DOHH2 (cell line): ENCODE measurements around the gene NSMCE1.

Source experiments
- H3F3A ChIP-seq: fragments of 200-600 bp; sonication (generic), shearing (Covaris generic); 2 replicates; pipeline ENCODE4 v1.6.0; 2016; ENCODE audit warnings: antibody characterized with exemption, mild to moderate bottlenecking; ENCODE audit not compliant: control insufficient read depth, insufficient read depth
- H3K27ac ChIP-seq: fragments of 200-600 bp; sonication (generic); 2 replicates; pipeline ENCODE4 v1.5.1; 2014; ENCODE audit warnings: low read depth, mild to moderate bottlenecking, low read length, moderate library complexity
- H3K27me3 ChIP-seq: fragments of 200-600 bp; sonication (generic); 2 replicates; pipeline ENCODE4 v1.6.1; 2014; ENCODE audit warnings: mild to moderate bottlenecking, low read length, mixed read lengths; ENCODE audit not compliant: control insufficient read depth
- H3K36me3 ChIP-seq: fragments of 200-600 bp; sonication (generic); 2 replicates; pipeline ENCODE4 v1.6.1; 2014; ENCODE audit warnings: mild to moderate bottlenecking, low read length, moderate library complexity, mixed read lengths; ENCODE audit not compliant: control insufficient read depth
- H3K4me1 ChIP-seq: fragments of 200-600 bp; sonication (generic); 2 replicates; pipeline ENCODE4 v1.6.1; 2014; ENCODE audit warnings: mild to moderate bottlenecking, low read length, mixed read lengths; ENCODE audit not compliant: control insufficient read depth
- H3K4me2 ChIP-seq: fragments of 200-600 bp; sonication (generic); 2 replicates; pipeline ENCODE4 v1.6.0; 2014; ENCODE audit warnings: mild to moderate bottlenecking, low read length, moderate library complexity
- H3K4me3 ChIP-seq: fragments of 200-600 bp; sonication (generic); 2 replicates; pipeline ENCODE4 v1.5.1; 2014; ENCODE audit warnings: mild to moderate bottlenecking, low read length, mixed read lengths
- H3K79me2 ChIP-seq: fragments of 200-600 bp; sonication (generic); 2 replicates; pipeline ENCODE4 v1.6.1; 2014; ENCODE audit warnings: mild to moderate bottlenecking, low read length, mixed read lengths; ENCODE audit not compliant: control insufficient read depth
- H3K9me2 ChIP-seq: fragments of 200-600 bp; sonication (generic); replicated peaks from 2 replicates; pipeline ENCODE4 v1.6.1; 2014; ENCODE audit warnings: mild to moderate bottlenecking, low read length, mixed read lengths; ENCODE audit not compliant: control insufficient read depth
- H3K9me3 ChIP-seq: fragments of 200-600 bp; sonication (generic); 2 replicates; pipeline ENCODE4 v1.6.1; 2014; ENCODE audit warnings: antibody characterized with exemption, low read length, mixed read lengths; ENCODE audit not compliant: control insufficient read depth, insufficient read depth
- H4K20me1 ChIP-seq: fragments of 200-600 bp; sonication (generic); 2 replicates; pipeline ENCODE4 v1.6.0; 2014; ENCODE audit warnings: low read depth, mild to moderate bottlenecking, antibody characterized with exemption, low read length, moderate library complexity; ENCODE audit not compliant: control insufficient read depth, insufficient read depth
- CTCF ChIP-seq: fragments of 200-600 bp; sonication (generic); IDR thresholded peaks from one replicate; pipeline ENCODE4 v1.5.1; 2014; ENCODE audit warnings: antibody characterized with exemption, mild to moderate bottlenecking, low read depth, low read length; ENCODE audit not compliant: poor library complexity, severe bottlenecking
- EZH2phosphoT487 ChIP-seq: fragments of 200-600 bp; sonication (generic); IDR thresholded peaks from 2 replicates; pipeline ENCODE4 v1.6.1; 2017; ENCODE audit warnings: borderline replicate concordance, mild to moderate bottlenecking, antibody characterized with exemption, low read length, moderate library complexity, mixed read lengths

NSMCE1 gene

GRCh38 chr16:27219161-27219560 lies 49.4 kb downstream of the NSMCE1 start:
- H3K27ac ChIP-seq, result no peak overlapping the region
- no peaks in the 10 kb centered on the region for H3K9me2 ChIP-seq
- no peak overlapping the region for H3K4me2 ChIP-seq
- H3K79me2 ChIP-seq, result no peaks in the 10 kb centered on the region
- no peak overlapping the region for H3K4me3 ChIP-seq
- H4K20me1 ChIP-seq, result no peaks in the 10 kb centered on the region
- no peaks in the 10 kb centered on the region for H3K9me3 ChIP-seq
- no peak for TF ChIP-seq CTCF
- TF ChIP-seq EZH2phosphoT487, result no peak
- peaks cover 14% of the 10 kb centered on the region for H3K4me1 ChIP-seq
- no peaks in the 10 kb centered on the region for H3K27me3 ChIP-seq
- no peaks in the 10 kb centered on the region for H3F3A ChIP-seq
- peaks cover 5% of the 10 kb centered on the region for H3K36me3 ChIP-seq

DNA sequence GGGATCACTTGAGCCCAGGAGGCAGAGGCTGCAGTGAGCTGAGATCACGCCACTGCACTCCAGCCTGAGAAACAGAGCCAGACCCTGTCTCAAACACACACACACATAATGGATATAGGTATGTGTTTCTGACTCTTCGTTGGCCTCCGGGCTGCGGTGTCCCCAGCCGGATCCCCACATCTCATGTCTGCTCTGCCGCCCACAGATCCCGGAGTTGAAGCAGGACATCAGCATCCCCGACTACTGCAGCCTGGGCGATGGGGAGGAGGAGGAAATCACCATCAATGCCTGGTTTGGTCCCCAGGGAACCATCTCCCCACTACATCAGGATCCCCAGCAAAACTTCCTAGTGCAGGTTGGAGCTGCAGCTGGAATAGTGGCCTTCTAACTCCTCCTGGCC lies 49.8 kb downstream of the NSMCE1 start:
- TF ChIP-seq EZH2phosphoT487 (no peak), CTCF (no peak)
- Histone ChIP-seq H3K9me2 (no peaks in the 10 kb centered on the region), H3K79me2 (no peaks in the 10 kb centered on the region), H3K27me3 (no peaks in the 10 kb centered on the region), H3K9me3 (no peaks in the 10 kb centered on the region), H3K4me2 (no peak overlapping the region), H3K36me3 (peaks cover under 1% of the 10 kb centered on the region), H3K4me1 (peaks cover 14% of the 10 kb centered on the region), H4K20me1 (no peaks in the 10 kb centered on the region), H3K4me3 (no peak overlapping the region), H3F3A (no peaks in the 10 kb centered on the region), H3K27ac (no peak overlapping the region)

GRCh38 chr16:27217256-27217655 lies 51.3 kb downstream of the NSMCE1 start:
- Histone ChIP-seq H4K20me1 (no peaks in the 10 kb centered on the region), H3K4me1 (peaks cover 5% of the 10 kb centered on the region), H3K9me2 (no peaks in the 10 kb centered on the region), H3F3A (no peaks in the 10 kb centered on the region), H3K4me2 (no peak overlapping the region), H3K27me3 (no peaks in the 10 kb centered on the region), H3K9me3 (no peaks in the 10 kb centered on the region), H3K27ac (no peak overlapping the region), H3K4me3 (no peak overlapping the region), H3K36me3 (no peaks in the 10 kb centered on the region), H3K79me2 (no peaks in the 10 kb centered on the region)
- no peak for TF ChIP-seq EZH2phosphoT487
- TF ChIP-seq CTCF, result no peak
